Measurements from ENCODE around the gene KRT9. TPM values are rescaled to one million over a fixed set of nuclear protein-coding genes. Genes with fewer than 3 reads are reported as not detected.
"Not testable (repeated sequence)": the region's sequence is repeated elsewhere in the genome, so short reads cannot be mapped to it uniquely, and the experiment has no call there.

Gene KRT9
- total RNA-seq, 2 experiments from 2014 or later, result not detected

DNA sequence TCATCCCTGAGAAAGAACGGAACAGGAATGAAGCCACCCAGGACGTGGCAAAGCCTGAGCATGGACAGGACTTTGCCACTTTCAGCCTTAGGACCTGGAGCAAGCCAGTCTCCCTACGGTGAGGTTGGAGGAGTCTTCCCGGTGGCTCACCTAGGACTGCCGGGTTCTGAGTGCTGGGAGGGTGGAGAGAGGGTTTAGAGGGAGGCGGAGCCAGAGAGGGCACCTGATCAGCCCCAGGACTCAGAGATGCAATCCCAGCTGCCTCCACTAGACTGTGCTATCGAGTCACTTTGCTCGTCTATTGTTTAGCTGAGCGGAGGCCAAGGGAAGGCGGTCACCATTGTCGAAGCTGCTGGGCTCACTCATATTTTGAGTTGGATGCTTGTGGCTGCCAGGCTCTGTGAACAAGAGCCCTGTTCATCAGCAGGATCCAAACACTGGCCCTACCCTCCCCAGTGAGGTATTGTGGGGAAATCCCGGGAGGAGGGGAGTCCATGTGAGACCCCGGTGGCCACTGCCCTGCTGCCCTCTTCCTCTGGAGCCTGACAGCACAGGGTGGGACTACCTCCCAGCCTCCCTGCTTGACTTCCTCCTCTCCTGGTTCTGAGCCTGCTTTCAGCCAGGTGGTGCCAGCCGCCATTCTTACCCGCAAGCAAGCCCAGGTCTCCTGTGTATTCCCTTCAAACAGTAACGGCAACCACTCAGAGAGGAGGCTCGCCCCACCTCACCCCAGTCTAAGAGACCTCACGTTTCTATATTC lies 7.8 kb upstream of the KRT9 start:
- Mint-ChIP-seq H3K27me3 (peaks cover 41% of the 10 kb centered on the region), H3K9me3 (ENCODE audit: low read depth) (no peaks in the 10 kb centered on the region), H3K27ac (no peak overlapping the region), H3K4me3 (no peak overlapping the region), H3K36me3 (no peaks in the 10 kb centered on the region), H3K4me1 (no peaks in the 10 kb centered on the region)
- CTCF ChIA-PET, result interaction anchor here (0.8 to 2.7 kb wide), 8 partner anchors 11 to 86 kb away, joined by 3 to 28 read pairs (median 4); no protein-coding TSS in a partner anchor
- peak; percentile 85 for DNase-seq
- ATAC-seq, result peak; percentile 95

GRCh38 chr17:41578971-41579370 lies 7.1 kb upstream of the KRT9 start:
- CTCF ChIA-PET, result interaction anchor here (0.8 to 2.7 kb wide), 8 partner anchors 11 to 87 kb away, joined by 3 to 28 read pairs (median 4); no protein-coding TSS in a partner anchor
- no peak overlapping the region for H3K4me3 Mint-ChIP-seq
- H3K9me3 Mint-ChIP-seq (ENCODE audit: low read depth), result no peaks in the 10 kb centered on the region
- no peaks in the 10 kb centered on the region for H3K4me1 Mint-ChIP-seq
- no peak overlapping the region for H3K27ac Mint-ChIP-seq
- peaks cover 41% of the 10 kb centered on the region for H3K27me3 Mint-ChIP-seq
- DNase-seq (no peak), ATAC-seq (no peak)
- H3K36me3 Mint-ChIP-seq, result no peaks in the 10 kb centered on the region

DNA sequence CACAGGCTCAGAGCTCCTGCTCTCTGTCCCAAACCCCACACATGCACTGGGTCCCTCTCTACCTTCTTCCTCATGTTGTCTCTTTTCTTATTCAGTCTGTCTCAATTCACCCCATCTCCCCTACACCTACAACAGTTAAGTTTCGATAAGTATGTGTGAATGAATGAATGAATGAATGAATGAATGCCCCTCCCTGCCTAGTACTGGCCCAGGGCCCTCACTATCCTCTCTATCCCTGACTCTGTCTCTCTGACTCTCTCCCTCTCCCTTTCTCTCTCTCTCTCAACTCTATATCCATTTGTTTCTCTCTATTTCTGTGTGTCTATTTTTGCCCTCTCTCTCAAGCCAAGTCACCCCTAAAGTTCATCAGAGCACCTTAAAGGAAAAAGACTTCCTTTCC lies 6.7 kb upstream of the KRT9 start:
- Mint-ChIP-seq H3K4me1 (no peaks in the 10 kb centered on the region), H3K4me3 (no peak overlapping the region), H3K36me3 (no peaks in the 10 kb centered on the region), H3K9me3 (ENCODE audit: low read depth) (no peaks in the 10 kb centered on the region), H3K27me3 (peaks cover 41% of the 10 kb centered on the region), H3K27ac (no peak overlapping the region)
- CTCF ChIA-PET, result interaction anchor here (2.6 to 2.7 kb wide), 3 partner anchors 29 to 84 kb away, joined by 18 to 28 read pairs (median 24); no protein-coding TSS in a partner anchor
- no peak for DNase-seq
- no peak for ATAC-seq

DNA sequence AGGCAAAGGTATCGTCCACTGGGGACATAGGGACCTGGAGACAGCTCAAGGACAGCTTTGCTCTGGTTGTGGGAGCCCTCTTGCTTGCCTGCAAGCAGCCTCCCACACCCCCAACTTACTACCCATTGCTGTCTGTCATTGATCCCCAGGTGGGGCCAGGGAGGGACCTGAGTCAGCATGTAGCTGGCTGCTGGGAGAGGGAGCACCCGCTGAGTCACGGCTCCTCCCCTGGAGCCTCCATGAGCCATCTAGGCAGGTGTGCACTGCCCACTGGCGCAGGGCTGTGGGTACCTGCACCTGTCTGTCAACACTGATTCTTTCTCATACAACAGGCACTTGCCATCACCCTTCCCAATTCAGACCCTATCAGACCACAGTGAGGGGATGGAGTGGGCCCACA lies 4.9 kb upstream of the KRT9 start:
- not testable (repeated sequence) for H3K4me3 Mint-ChIP-seq; H3K36me3 Mint-ChIP-seq; H3K4me1 Mint-ChIP-seq; DNase-seq; H3K27ac Mint-ChIP-seq; ATAC-seq; H3K9me3 Mint-ChIP-seq (ENCODE audit: low read depth)
- H3K27me3 Mint-ChIP-seq, result peaks cover 41% of the 10 kb centered on the region
- CTCF ChIA-PET, result interaction anchor here (1.6 kb wide), 1 partner anchor 119 kb away, joined by 3 read pairs; no protein-coding TSS in a partner anchor

- Mint-ChIP-seq H3K4me3 (no peak overlapping the region), H3K9me3 (ENCODE audit: low read depth) (no peaks in the 10 kb centered on the region), H3K27me3 (peaks cover 40% of the 10 kb centered on the region), H3K27ac (no peak overlapping the region), H3K4me1 (no peaks in the 10 kb centered on the region), H3K36me3 (no peaks in the 10 kb centered on the region)
- CTCF ChIA-PET, result interaction anchor here (0.9 to 1.3 kb wide), 2 partner anchors 26 to 73 kb away, joined by 4 to 5 read pairs; no protein-coding TSS in a partner anchor
- DNase-seq (no peak), ATAC-seq (no peak)
Observed at GRCh38 chr17:41575336-41575735, 3.5 kb upstream of the KRT9 start.

DNA sequence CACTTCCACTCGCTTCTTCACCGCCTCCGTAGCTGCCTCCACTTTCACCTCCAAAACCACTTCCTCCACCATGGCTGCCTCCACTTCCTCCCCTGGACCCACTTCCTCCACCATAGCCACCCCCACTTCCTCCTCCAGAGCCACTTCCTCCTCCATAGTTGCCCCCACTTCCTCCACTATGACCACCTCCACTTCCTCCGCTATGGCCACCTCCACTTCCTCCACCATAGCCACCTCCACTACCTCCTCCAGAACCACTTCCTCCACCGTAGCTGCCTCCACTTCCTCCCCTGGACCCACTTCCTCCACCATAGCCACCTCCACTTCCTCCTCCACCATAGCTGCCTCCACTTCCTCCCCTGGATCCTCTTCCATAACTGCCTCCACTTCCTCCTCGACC lies 4.5 kb downstream of the KRT9 start:
- ATAC-seq, result no peak
- Mint-ChIP-seq H3K4me1 (peaks cover 5% of the 10 kb centered on the region), H3K27me3 (peaks cover 35% of the 10 kb centered on the region), H3K9me3 (ENCODE audit: low read depth) (peaks cover 16% of the 10 kb centered on the region), H3K4me3 (no peak overlapping the region), H3K36me3 (peaks cover 4% of the 10 kb centered on the region), H3K27ac (peak overlapping the region; percentile 76)
- DNase-seq, result no peak
- CTCF ChIA-PET, result interaction anchor here (0.9 to 2.0 kb wide), 2 partner anchors 17 to 96 kb away, joined by 5 to 13 read pairs; no protein-coding TSS in a partner anchor

DNA sequence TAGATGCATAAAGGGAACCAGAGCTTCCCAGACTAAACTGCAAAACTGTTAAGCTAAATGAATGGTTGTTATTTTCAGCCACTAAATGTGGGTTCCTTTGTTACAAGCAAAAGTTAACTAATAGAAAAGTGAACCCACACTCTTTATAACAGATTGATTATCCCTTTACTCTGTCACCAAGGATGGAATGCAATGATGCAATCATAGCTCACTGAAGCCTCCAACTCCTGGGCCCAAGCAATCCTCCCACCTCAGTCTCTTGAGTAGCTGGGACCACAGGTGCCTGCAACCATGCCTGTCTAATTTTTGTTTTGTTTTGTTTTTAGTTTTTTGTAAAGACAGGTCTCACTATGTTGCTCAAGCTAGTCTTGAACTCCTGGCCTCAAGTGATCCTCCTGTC lies 6.5 kb downstream of the KRT9 start:
- no peak overlapping the region for H3K4me3 Mint-ChIP-seq
- DNase-seq (no peak), ATAC-seq (no peak)
- peaks cover 16% of the 10 kb centered on the region for H3K9me3 Mint-ChIP-seq (ENCODE audit: low read depth)
- CTCF ChIA-PET, result interaction anchor here (0.9 to 1.8 kb wide), 3 partner anchors 16 to 98 kb away, joined by 6 to 7 read pairs (median 7); no protein-coding TSS in a partner anchor
- H3K36me3 Mint-ChIP-seq, result peaks cover 4% of the 10 kb centered on the region
- H3K4me1 Mint-ChIP-seq, result peaks cover 5% of the 10 kb centered on the region
- no peak overlapping the region for H3K27ac Mint-ChIP-seq
- H3K27me3 Mint-ChIP-seq, result peaks cover 37% of the 10 kb centered on the region

GRCh38 chr17:41563607-41564170 lies 8.2 kb downstream of the KRT9 start:
- peaks cover 4% of the 10 kb centered on the region for H3K36me3 Mint-ChIP-seq

GRCh38 chr17:41561554-41561953 lies 10.3 kb downstream of the KRT9 start:
- ATAC-seq (no peak), DNase-seq (no peak)
- H3K27me3 Mint-ChIP-seq, result peaks cover 63% of the 10 kb centered on the region
- no peaks in the 10 kb centered on the region for H3K36me3 Mint-ChIP-seq
- no peak overlapping the region for H3K4me3 Mint-ChIP-seq
- H3K4me1 Mint-ChIP-seq, result no peaks in the 10 kb centered on the region
- H3K27ac Mint-ChIP-seq, result no peak overlapping the region
- H3K9me3 Mint-ChIP-seq (ENCODE audit: low read depth), result no peaks in the 10 kb centered on the region
- CTCF ChIA-PET, result interaction anchor here (5.5 kb wide), 1 partner anchor 12 kb away, joined by 48 read pairs; no protein-coding TSS in a partner anchor

More at GRCh38 chr17:41563607-41564170, 8.2 kb downstream of the KRT9 start:
- CTCF ChIA-PET, result interaction anchor here (0.9 to 1.6 kb wide), 3 partner anchors 13 to 16 kb away, joined by 3 to 5 read pairs (median 4); no protein-coding TSS in a partner anchor
- DNase-seq (no peak), ATAC-seq (no peak)
- Mint-ChIP-seq H3K4me3 (no peak overlapping the region), H3K4me1 (peaks cover 5% of the 10 kb centered on the region), H3K27ac (no peak overlapping the region), H3K27me3 (peaks cover 43% of the 10 kb centered on the region), H3K9me3 (ENCODE audit: low read depth) (peaks cover 12% of the 10 kb centered on the region)

DNA sequence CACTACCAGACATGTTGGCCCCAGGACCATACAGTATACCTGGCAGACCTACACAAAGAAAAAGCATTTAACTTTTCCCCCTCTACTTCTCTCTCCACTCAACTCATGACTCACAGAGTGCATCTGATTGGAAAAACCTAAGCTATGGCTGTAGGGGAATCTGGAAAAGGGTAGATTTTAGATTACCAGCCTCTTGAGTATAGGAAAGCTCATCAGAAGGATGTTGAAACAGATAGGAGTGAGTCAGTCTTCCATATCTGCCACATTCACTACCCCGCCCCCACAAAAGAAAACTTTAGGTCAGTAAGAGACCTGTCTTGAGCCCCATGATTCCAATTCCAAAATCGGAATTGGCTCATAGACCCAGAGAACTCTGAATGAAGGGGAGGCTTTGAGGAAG lies 12.3 kb downstream of the KRT9 start:
- peaks cover 72% of the 10 kb centered on the region for H3K27me3 Mint-ChIP-seq

GRCh38 chr17:41556931-41557330 lies 14.9 kb downstream of the KRT9 start:
- Mint-ChIP-seq H3K4me1 (no peaks in the 10 kb centered on the region), H3K4me3 (no peak overlapping the region), H3K27me3 (peaks cover 62% of the 10 kb centered on the region), H3K27ac (no peak overlapping the region), H3K9me3 (ENCODE audit: low read depth) (no peaks in the 10 kb centered on the region), H3K36me3 (no peaks in the 10 kb centered on the region)
- DNase-seq (no peak), ATAC-seq (no peak)
- CTCF ChIA-PET, result interaction anchor here (2.5 to 11.0 kb wide), 3 partner anchors 8 to 108 kb away, joined by 14 to 256 read pairs (median 48); no protein-coding TSS in a partner anchor

More for the DNA sequence above, 12.3 kb downstream of the KRT9 start:
- Mint-ChIP-seq H3K9me3 (ENCODE audit: low read depth) (no peaks in the 10 kb centered on the region), H3K36me3 (no peaks in the 10 kb centered on the region), H3K4me3 (no peak overlapping the region), H3K4me1 (no peaks in the 10 kb centered on the region), H3K27ac (no peak overlapping the region)
- CTCF ChIA-PET, result interaction anchor here (1.5 to 5.5 kb wide), 3 partner anchors 10 to 89 kb away, joined by 6 to 48 read pairs (median 14); no protein-coding TSS in a partner anchor
- ATAC-seq (no peak), DNase-seq (no peak)

- CTCF ChIA-PET, result interaction anchor here (11.0 kb wide), 1 partner anchor 109 kb away, joined by 256 read pairs; no protein-coding TSS in a partner anchor
- no peaks in the 10 kb centered on the region for H3K9me3 Mint-ChIP-seq (ENCODE audit: low read depth)
- H3K27me3 Mint-ChIP-seq, result peaks cover 59% of the 10 kb centered on the region
- no peak overlapping the region for H3K4me3 Mint-ChIP-seq
- DNase-seq (no peak), ATAC-seq (no peak)
- H3K36me3 Mint-ChIP-seq, result no peaks in the 10 kb centered on the region
- no peaks in the 10 kb centered on the region for H3K4me1 Mint-ChIP-seq
- no peak overlapping the region for H3K27ac Mint-ChIP-seq
Observed at GRCh38 chr17:41556306-41556705, 15.6 kb downstream of the KRT9 start.

GRCh38 chr17:41555105-41555887 lies 16.6 kb downstream of the KRT9 start:
- ATAC-seq (no peak), DNase-seq (no peak)
- Mint-ChIP-seq H3K27me3 (peaks cover 53% of the 10 kb centered on the region), H3K9me3 (ENCODE audit: low read depth) (no peaks in the 10 kb centered on the region), H3K4me3 (no peak overlapping the region), H3K4me1 (no peaks in the 10 kb centered on the region), H3K36me3 (no peaks in the 10 kb centered on the region), H3K27ac (no peak overlapping the region)
- CTCF ChIA-PET, result interaction anchor here (0.6 to 11.0 kb wide), 3 partner anchors 24 to 110 kb away, joined by 3 to 256 read pairs (median 236); no protein-coding TSS in a partner anchor
